GM20000 (cell line): ENCODE results near the gene CRISP3.

ENCODE experiments used
- DNase-seq: peaks from one replicate; pipeline ENCODE4 v3.0.0; 2012; ENCODE audit warnings: low spot score
- TF ChIP-seq, protein P1 (sequence below): IDR thresholded peaks from 2 replicates; pipeline ENCODE4 v1.5.1; 2012; ENCODE audit warnings: mild to moderate bottlenecking, control low read depth; ENCODE audit errors: extremely low read depth, missing control alignments

CRISP3 gene

DNA sequence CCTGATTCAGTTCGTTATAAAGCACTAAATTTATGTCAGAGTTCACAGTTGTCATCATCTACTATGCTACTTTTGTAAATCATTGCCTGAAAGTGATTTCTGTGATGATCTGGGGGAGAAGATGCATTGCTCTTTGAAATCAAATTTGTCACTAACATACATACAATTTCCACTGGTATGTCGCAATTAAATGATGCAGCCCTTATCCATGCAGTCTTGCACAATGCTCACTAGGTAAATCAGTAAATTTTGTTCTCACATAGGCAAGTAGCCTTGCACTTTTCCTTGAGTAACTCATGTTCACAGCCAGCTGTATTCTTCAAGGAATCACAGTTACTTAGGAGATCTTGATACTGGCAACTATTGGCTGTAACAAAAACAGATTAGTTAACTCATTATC, 51.7 kb downstream of the CRISP3 start:
- no peak for DNase-seq
- TF ChIP-seq, protein P1, sequence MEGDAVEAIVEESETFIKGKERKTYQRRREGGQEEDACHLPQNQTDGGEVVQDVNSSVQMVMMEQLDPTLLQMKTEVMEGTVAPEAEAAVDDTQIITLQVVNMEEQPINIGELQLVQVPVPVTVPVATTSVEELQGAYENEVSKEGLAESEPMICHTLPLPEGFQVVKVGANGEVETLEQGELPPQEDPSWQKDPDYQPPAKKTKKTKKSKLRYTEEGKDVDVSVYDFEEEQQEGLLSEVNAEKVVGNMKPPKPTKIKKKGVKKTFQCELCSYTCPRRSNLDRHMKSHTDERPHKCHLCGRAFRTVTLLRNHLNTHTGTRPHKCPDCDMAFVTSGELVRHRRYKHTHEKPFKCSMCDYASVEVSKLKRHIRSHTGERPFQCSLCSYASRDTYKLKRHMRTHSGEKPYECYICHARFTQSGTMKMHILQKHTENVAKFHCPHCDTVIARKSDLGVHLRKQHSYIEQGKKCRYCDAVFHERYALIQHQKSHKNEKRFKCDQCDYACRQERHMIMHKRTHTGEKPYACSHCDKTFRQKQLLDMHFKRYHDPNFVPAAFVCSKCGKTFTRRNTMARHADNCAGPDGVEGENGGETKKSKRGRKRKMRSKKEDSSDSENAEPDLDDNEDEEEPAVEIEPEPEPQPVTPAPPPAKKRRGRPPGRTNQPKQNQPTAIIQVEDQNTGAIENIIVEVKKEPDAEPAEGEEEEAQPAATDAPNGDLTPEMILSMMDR: no peak
